ENCODE results near the gene NCKAP5.

The NCKAP5 gene

GRCh38 chr2:133574620-133575019 is 6.4 kb upstream of the NCKAP5 start:
- no peak for DNase-seq
- no peaks in the 10 kb centered on the region for H3K9me3 ChIP-seq (ENCODE audit: control extremely low read depth in 1 of 5, control insufficient read depth in 4 of 5, insufficient read depth in 2 of 5, low read depth in 1 of 5, low read length in 4 of 5)
- no peak overlapping the region for H3K4me3 ChIP-seq (ENCODE audit: control insufficient read depth in 1 of 7, extremely low read depth in 1 of 7, insufficient read depth in 4 of 7, low read depth in 2 of 7, low read length in 6 of 7)
- CTCF ChIA-PET, result no interaction called here
- WGBS (ENCODE audit: insufficient coverage), result 83% methylated on average over 1 of the region's 1 CpG
- H3K4me1 ChIP-seq (ENCODE audit: control extremely low read depth in 1 of 4, control insufficient read depth in 4 of 4, insufficient read depth in 4 of 4, low read length in 3 of 4), result no peaks in the 10 kb centered on the region
- peaks cover 0 to 2% (median 0%) of the 10 kb centered on the region in 5 experiments for H3K27me3 ChIP-seq (replicated peaks in 2 of 5; ENCODE audit: control insufficient read depth in 4 of 5, insufficient read depth in 5 of 5, low read length in 4 of 5)
- POLR2A ChIA-PET, result no interaction called here
- H3K36me3 ChIP-seq (ENCODE audit: control insufficient read depth in 4 of 4, insufficient read depth in 4 of 4, low read length in 3 of 4), result no peaks in the 10 kb centered on the region
- no peak overlapping the region for H3K27ac ChIP-seq (ENCODE audit: insufficient read depth in 1 of 2, low read depth in 1 of 2, low read length in 2 of 2, poor library complexity in 1 of 2, severe bottlenecking in 2 of 2)

- no peaks in the 10 kb centered on the region for H3K36me3 ChIP-seq (ENCODE audit: control insufficient read depth in 4 of 4, insufficient read depth in 4 of 4, low read length in 3 of 4)
- DNase-seq, result no peak
- no peaks in the 10 kb centered on the region for H3K4me1 ChIP-seq (ENCODE audit: control extremely low read depth in 1 of 4, control insufficient read depth in 4 of 4, insufficient read depth in 4 of 4, low read length in 3 of 4)
- H3K4me3 ChIP-seq (ENCODE audit: control insufficient read depth in 1 of 7, extremely low read depth in 1 of 7, insufficient read depth in 4 of 7, low read depth in 2 of 7, low read length in 6 of 7), result no peak overlapping the region
- peaks cover 0 to 5% (median 2%) of the 10 kb centered on the region in 5 experiments for H3K27me3 ChIP-seq (replicated peaks in 2 of 5; ENCODE audit: control insufficient read depth in 4 of 5, insufficient read depth in 5 of 5, low read length in 4 of 5)
- 88% methylated on average over 3 of the region's 5 CpGs for WGBS (ENCODE audit: insufficient coverage)
- no peak overlapping the region for H3K27ac ChIP-seq (ENCODE audit: insufficient read depth in 1 of 2, low read depth in 1 of 2, low read length in 2 of 2, poor library complexity in 1 of 2, severe bottlenecking in 2 of 2)
- POLR2A ChIA-PET, result no interaction called here
- H3K9me3 ChIP-seq (ENCODE audit: control extremely low read depth in 1 of 5, control insufficient read depth in 4 of 5, insufficient read depth in 2 of 5, low read depth in 1 of 5, low read length in 4 of 5), result no peaks in the 10 kb centered on the region
- CTCF ChIA-PET, result no interaction called here
These were observed 5.9 kb upstream of the NCKAP5 start for GRCh38 chr2:133574186-133574585.

DNA sequence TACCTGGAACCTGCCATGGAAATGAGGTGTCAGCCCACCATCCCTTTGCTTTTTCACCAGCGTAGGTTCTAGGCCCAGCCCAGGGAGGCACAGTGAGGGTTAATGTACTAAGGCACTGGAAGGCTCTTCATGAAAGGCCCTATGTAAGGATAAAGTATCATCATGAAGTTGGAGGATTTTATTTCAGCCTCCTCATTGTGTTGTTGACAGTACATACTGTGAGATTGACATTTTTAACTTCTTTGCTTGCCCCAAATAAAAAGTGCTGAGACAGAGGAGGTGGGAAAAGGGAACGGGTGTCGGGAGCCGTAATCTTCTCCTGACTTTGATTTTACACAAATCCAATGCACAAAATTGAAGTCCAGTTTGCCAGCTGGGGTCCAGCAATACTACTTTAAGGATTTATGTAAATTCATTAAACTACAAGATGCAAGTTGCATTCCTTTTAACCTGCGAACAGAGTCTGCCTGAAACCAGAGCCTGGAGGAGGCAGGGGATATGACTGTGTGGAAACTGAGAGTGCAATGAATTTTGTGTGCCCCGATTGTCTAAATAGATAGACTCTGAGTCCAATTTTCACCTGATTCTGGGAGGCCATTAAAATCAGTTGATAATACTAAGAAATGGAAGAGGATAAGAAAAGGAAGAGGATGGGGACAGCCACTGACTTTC is 5.4 kb upstream of the NCKAP5 start:
- Histone ChIP-seq H3K27me3 (replicated peaks in 2 of 5; ENCODE audit: control insufficient read depth in 4 of 5, insufficient read depth in 5 of 5, low read length in 4 of 5) (peaks cover 2 to 9% (median 3%) of the 10 kb centered on the region in 5 experiments), H3K4me1 (ENCODE audit: control extremely low read depth in 1 of 4, control insufficient read depth in 4 of 4, insufficient read depth in 4 of 4, low read length in 3 of 4) (no peaks in the 10 kb centered on the region), H3K4me3 (ENCODE audit: control insufficient read depth in 1 of 7, extremely low read depth in 1 of 7, insufficient read depth in 4 of 7, low read depth in 2 of 7, low read length in 6 of 7) (no peak overlapping the region), H3K27ac (ENCODE audit: insufficient read depth in 1 of 2, low read depth in 1 of 2, low read length in 2 of 2, poor library complexity in 1 of 2, severe bottlenecking in 2 of 2) (no peak overlapping the region), H3K36me3 (ENCODE audit: control insufficient read depth in 4 of 4, insufficient read depth in 4 of 4, low read length in 3 of 4) (no peaks in the 10 kb centered on the region), H3K9me3 (ENCODE audit: control extremely low read depth in 1 of 5, control insufficient read depth in 4 of 5, insufficient read depth in 2 of 5, low read depth in 1 of 5, low read length in 4 of 5) (no peaks in the 10 kb centered on the region)
- ChIA-PET CTCF (no interaction called here), POLR2A (no interaction called here)
- DNase-seq, result no peak
- 91% methylated on average over 1 of the region's 6 CpGs for WGBS (ENCODE audit: insufficient coverage)

- Histone ChIP-seq H3K36me3 (ENCODE audit: control insufficient read depth in 4 of 4, insufficient read depth in 4 of 4, low read length in 3 of 4) (no peaks in the 10 kb centered on the region), H3K4me3 (ENCODE audit: control insufficient read depth in 1 of 7, extremely low read depth in 1 of 7, insufficient read depth in 4 of 7, low read depth in 2 of 7, low read length in 6 of 7) (no peak overlapping the region), H3K27me3 (replicated peaks in 2 of 5; ENCODE audit: control insufficient read depth in 4 of 5, insufficient read depth in 5 of 5, low read length in 4 of 5) (peaks cover 4 to 26% (median 11%) of the 10 kb centered on the region in 5 experiments), H3K4me1 (ENCODE audit: control extremely low read depth in 1 of 4, control insufficient read depth in 4 of 4, insufficient read depth in 4 of 4, low read length in 3 of 4) (no peaks in the 10 kb centered on the region), H3K9me3 (ENCODE audit: control extremely low read depth in 1 of 5, control insufficient read depth in 4 of 5, insufficient read depth in 2 of 5, low read depth in 1 of 5, low read length in 4 of 5) (no peaks in the 10 kb centered on the region), H3K27ac (ENCODE audit: insufficient read depth in 1 of 2, low read depth in 1 of 2, low read length in 2 of 2, poor library complexity in 1 of 2, severe bottlenecking in 2 of 2) (no peak overlapping the region)
- POLR2A ChIA-PET, result no interaction called here
- DNase-seq, result no peak
- CTCF ChIA-PET, result no interaction called here
- WGBS (ENCODE audit: insufficient coverage), result 96% methylated on average over 3 of the region's 6 CpGs
These were observed 3.0 kb upstream of the NCKAP5 start for GRCh38 chr2:133571249-133571648.

DNA sequence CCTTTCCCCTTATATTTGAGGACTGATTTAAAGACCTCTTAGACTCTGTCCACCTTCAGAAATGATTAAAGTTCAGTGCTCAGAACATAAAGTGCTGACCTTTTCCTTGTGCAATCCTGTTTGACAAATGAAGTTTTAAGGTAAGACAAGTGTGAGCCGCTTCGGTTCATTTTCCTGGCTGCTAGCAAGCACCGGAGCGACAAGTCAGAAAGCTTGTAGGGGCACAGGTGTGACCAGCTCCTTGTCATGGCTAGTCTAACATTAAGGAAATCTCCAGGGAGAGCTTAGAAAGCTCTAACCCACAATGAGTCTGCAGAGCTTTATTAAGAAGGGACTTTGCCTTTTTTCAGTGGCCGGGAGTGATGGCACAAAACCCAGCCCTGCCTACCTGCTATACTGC is 2.3 kb upstream of the NCKAP5 start:
- no peak for DNase-seq
- Histone ChIP-seq H3K27me3 (replicated peaks in 2 of 5; ENCODE audit: control insufficient read depth in 4 of 5, insufficient read depth in 5 of 5, low read length in 4 of 5) (peaks cover 4 to 26% (median 11%) of the 10 kb centered on the region in 5 experiments), H3K9me3 (ENCODE audit: control extremely low read depth in 1 of 5, control insufficient read depth in 4 of 5, insufficient read depth in 2 of 5, low read depth in 1 of 5, low read length in 4 of 5) (no peaks in the 10 kb centered on the region), H3K27ac (ENCODE audit: insufficient read depth in 1 of 2, low read depth in 1 of 2, low read length in 2 of 2, poor library complexity in 1 of 2, severe bottlenecking in 2 of 2) (no peak overlapping the region), H3K4me1 (ENCODE audit: control extremely low read depth in 1 of 4, control insufficient read depth in 4 of 4, insufficient read depth in 4 of 4, low read length in 3 of 4) (no peaks in the 10 kb centered on the region), H3K36me3 (ENCODE audit: control insufficient read depth in 4 of 4, insufficient read depth in 4 of 4, low read length in 3 of 4) (no peaks in the 10 kb centered on the region), H3K4me3 (ENCODE audit: control insufficient read depth in 1 of 7, extremely low read depth in 1 of 7, insufficient read depth in 4 of 7, low read depth in 2 of 7, low read length in 6 of 7) (no peak overlapping the region)
- 90% methylated on average over 5 of the region's 5 CpGs for WGBS (ENCODE audit: insufficient coverage)
- ChIA-PET POLR2A (no interaction called here), CTCF (no interaction called here)

DNA sequence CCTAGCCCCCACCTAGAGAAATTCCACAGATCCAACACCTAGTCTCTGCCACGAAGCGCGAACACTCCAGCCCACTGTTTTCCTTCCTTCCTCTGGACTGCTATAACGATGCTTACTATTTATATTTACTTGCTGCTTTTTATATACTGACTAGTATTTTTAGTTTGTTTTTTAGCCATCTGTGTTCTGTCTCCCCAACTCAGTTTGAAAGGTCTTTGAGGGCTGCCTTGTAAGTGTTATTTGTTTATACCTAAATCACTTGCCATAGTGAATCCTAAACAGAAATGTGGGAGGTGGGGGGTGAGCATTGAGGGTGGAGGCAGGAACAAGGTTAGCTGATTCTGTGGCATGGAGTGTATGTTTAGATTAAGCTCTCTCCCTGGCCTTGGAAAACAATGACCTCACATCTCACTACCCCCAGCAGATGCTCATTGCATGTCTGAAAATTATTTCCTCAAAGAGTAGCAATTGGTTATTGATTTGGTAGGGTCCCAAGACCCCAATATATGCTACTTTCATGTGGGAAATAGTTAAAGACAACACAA is 1.1 kb upstream of the NCKAP5 start:
- ChIA-PET POLR2A (no interaction called here), CTCF (no interaction called here)
- no peaks in the 10 kb centered on the region for H3K9me3 ChIP-seq (ENCODE audit: control extremely low read depth in 1 of 5, control insufficient read depth in 4 of 5, insufficient read depth in 2 of 5, low read depth in 1 of 5, low read length in 4 of 5)
- WGBS (ENCODE audit: insufficient coverage), result no CpG with 5 or more reads among the region's 4 CpGs
- DNase-seq, result no peak
- no peaks in the 10 kb centered on the region for H3K4me1 ChIP-seq (ENCODE audit: control extremely low read depth in 1 of 4, control insufficient read depth in 4 of 4, insufficient read depth in 4 of 4, low read length in 3 of 4)
- no peak overlapping the region for H3K27ac ChIP-seq (ENCODE audit: insufficient read depth in 1 of 2, low read depth in 1 of 2, low read length in 2 of 2, poor library complexity in 1 of 2, severe bottlenecking in 2 of 2)
- H3K4me3 ChIP-seq (ENCODE audit: control insufficient read depth in 1 of 7, extremely low read depth in 1 of 7, insufficient read depth in 4 of 7, low read depth in 2 of 7, low read length in 6 of 7), result no peak overlapping the region
- peaks cover 4 to 26% (median 12%) of the 10 kb centered on the region in 5 experiments for H3K27me3 ChIP-seq (replicated peaks in 2 of 5; ENCODE audit: control insufficient read depth in 4 of 5, insufficient read depth in 5 of 5, low read length in 4 of 5)
- H3K36me3 ChIP-seq (ENCODE audit: control insufficient read depth in 4 of 4, insufficient read depth in 4 of 4, low read length in 3 of 4), result no peaks in the 10 kb centered on the region

GRCh38 chr2:133568598-133568997 is 335 bp upstream of the NCKAP5 start:
- Histone ChIP-seq H3K9me3 (ENCODE audit: control extremely low read depth in 1 of 5, control insufficient read depth in 4 of 5, insufficient read depth in 2 of 5, low read depth in 1 of 5, low read length in 4 of 5) (no peaks in the 10 kb centered on the region), H3K27ac (ENCODE audit: insufficient read depth in 1 of 2, low read depth in 1 of 2, low read length in 2 of 2, poor library complexity in 1 of 2, severe bottlenecking in 2 of 2) (no peak overlapping the region), H3K36me3 (ENCODE audit: control insufficient read depth in 4 of 4, insufficient read depth in 4 of 4, low read length in 3 of 4) (no peaks in the 10 kb centered on the region), H3K27me3 (replicated peaks in 2 of 5; ENCODE audit: control insufficient read depth in 4 of 5, insufficient read depth in 5 of 5, low read length in 4 of 5) (peaks cover 4 to 26% (median 12%) of the 10 kb centered on the region in 5 experiments), H3K4me3 (ENCODE audit: control insufficient read depth in 1 of 7, extremely low read depth in 1 of 7, insufficient read depth in 4 of 7, low read depth in 2 of 7, low read length in 6 of 7) (no peak overlapping the region), H3K4me1 (ENCODE audit: control extremely low read depth in 1 of 4, control insufficient read depth in 4 of 4, insufficient read depth in 4 of 4, low read length in 3 of 4) (no peaks in the 10 kb centered on the region)
- CTCF ChIA-PET, result no interaction called here
- WGBS (ENCODE audit: insufficient coverage), result 63% methylated on average over 3 of the region's 5 CpGs
- no peak for DNase-seq
- POLR2A ChIA-PET, result no interaction called here

Data from common myeloid progenitor, CD34-positive (primary cell).